Measurements from ENCODE around the gene MYO5A. TPM values are rescaled to one million over a fixed set of nuclear protein-coding genes. Genes with fewer than 3 reads are reported as not detected.

The MYO5A gene
- polyA plus RNA-seq, 3 donors, result 6.9 to 33.5 (median 16.6) TPM

DNA sequence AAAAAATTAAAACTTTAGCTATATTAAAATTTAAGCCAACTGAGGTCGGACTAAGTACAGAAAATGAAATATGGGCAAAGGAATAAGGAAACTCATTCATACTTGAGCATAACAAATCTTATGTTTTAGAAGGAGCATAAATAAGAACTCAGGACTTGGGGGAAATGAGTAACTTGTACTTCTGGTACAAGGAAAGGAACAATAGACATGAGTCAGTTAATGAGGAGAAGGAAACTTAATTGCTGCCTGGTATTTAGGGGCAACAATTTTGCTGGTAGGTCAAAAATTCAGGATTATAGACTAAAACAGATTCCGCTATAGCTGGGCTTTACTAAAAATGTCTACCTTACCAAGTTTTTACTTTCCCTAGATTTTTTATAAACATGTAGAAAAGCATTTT is 113.1 kb downstream of the MYO5A start:
- no peak overlapping the region for H2AFZ ChIP-seq (ENCODE audit: insufficient read depth, low read depth, low read length, poor library complexity, severe bottlenecking)
- H3K4me1 Mint-ChIP-seq, result peaks cover 9% of the 10 kb centered on the region
- no peaks in the 10 kb centered on the region for H3K4me1 ChIP-seq (ENCODE audit: control insufficient read depth in 1 of 2, insufficient read depth in 2 of 2, low read length in 2 of 2)
- no peaks in the 10 kb centered on the region for H3K27me3 ChIP-seq (ENCODE audit: control insufficient read depth in 2 of 2, insufficient read depth in 2 of 2, low read length in 2 of 2)
- H3K4me3 ChIP-seq (replicated peaks in 1 of 3; ENCODE audit: low read depth in 2 of 3, low read length in 3 of 3), result no peak overlapping the region
- H3K36me3 Mint-ChIP-seq, result peaks cover 56 to 67% of the 10 kb centered on the region in 2 donors
- H4K20me1 ChIP-seq (ENCODE audit: insufficient read depth, low read length), result peaks cover 18% of the 10 kb centered on the region
- H3K9me3 ChIP-seq (replicated peaks in 1 of 2; ENCODE audit: control insufficient read depth in 1 of 2, insufficient read depth in 1 of 2, low read length in 2 of 2), result no peaks in the 10 kb centered on the region
- no peak for DNase-seq
- no peaks in the 10 kb centered on the region for H3K79me2 ChIP-seq (ENCODE audit: insufficient read depth, low read length)
- no peak overlapping the region for H3K4me3 Mint-ChIP-seq
- TF ChIP-seq, protein P1, sequence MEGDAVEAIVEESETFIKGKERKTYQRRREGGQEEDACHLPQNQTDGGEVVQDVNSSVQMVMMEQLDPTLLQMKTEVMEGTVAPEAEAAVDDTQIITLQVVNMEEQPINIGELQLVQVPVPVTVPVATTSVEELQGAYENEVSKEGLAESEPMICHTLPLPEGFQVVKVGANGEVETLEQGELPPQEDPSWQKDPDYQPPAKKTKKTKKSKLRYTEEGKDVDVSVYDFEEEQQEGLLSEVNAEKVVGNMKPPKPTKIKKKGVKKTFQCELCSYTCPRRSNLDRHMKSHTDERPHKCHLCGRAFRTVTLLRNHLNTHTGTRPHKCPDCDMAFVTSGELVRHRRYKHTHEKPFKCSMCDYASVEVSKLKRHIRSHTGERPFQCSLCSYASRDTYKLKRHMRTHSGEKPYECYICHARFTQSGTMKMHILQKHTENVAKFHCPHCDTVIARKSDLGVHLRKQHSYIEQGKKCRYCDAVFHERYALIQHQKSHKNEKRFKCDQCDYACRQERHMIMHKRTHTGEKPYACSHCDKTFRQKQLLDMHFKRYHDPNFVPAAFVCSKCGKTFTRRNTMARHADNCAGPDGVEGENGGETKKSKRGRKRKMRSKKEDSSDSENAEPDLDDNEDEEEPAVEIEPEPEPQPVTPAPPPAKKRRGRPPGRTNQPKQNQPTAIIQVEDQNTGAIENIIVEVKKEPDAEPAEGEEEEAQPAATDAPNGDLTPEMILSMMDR (IDR thresholded peaks at IDR 0.05), result no peak
- H3K27ac Mint-ChIP-seq, result no peak overlapping the region
- intact Hi-C loops (cut with micrococcal nuclease), result no loop called here
- WGBS (ENCODE audit: insufficient coverage), result no CpG with 5 or more reads among the region's 2 CpGs
- H3K27ac ChIP-seq (ENCODE audit: low read depth in 1 of 2, low read length in 2 of 2), result no peak overlapping the region
- no peak overlapping the region for H3K4me2 ChIP-seq (replicated peaks; ENCODE audit: extremely low read depth, low read length, poor library complexity, severe bottlenecking)
- H3K36me3 ChIP-seq (replicated peaks in 1 of 2; ENCODE audit: control insufficient read depth in 1 of 2, insufficient read depth in 2 of 2, low read length in 2 of 2), result peaks cover 34 to 89% of the 10 kb centered on the region in 2 donors
- H3K27me3 Mint-ChIP-seq (ENCODE audit: low read depth in 3 of 3), result no peaks in the 10 kb centered on the region
- no peaks in the 10 kb centered on the region for H3K9me3 Mint-ChIP-seq
- H3K9ac ChIP-seq (ENCODE audit: insufficient read depth, low read length, poor library complexity, severe bottlenecking), result no peak overlapping the region

DNA sequence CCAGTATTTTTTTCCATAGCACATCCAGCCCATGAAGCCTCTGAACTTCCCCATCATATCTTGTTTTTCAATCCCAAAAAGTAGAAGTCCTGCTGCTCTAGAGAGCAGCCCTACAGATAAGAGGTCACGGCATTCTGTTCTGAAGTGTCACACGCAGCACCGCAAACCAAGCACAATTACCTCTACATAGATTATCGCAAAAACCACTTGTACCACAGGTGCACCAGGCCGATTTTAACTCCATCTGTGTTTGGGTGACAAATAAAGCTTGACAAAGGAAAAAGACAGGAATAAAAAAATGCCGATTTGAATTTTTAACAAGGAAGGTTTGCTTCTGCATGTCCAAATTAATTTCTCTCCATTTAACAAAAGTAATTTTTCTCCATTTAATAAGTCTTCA is 113.7 kb downstream of the MYO5A start:
- peaks cover 9% of the 10 kb centered on the region for H3K4me1 Mint-ChIP-seq
- Histone ChIP-seq H3K27me3 (ENCODE audit: control insufficient read depth in 2 of 2, insufficient read depth in 2 of 2, low read length in 2 of 2) (no peaks in the 10 kb centered on the region), H3K36me3 (replicated peaks in 1 of 2; ENCODE audit: control insufficient read depth in 1 of 2, insufficient read depth in 2 of 2, low read length in 2 of 2) (peaks cover 35 to 92% of the 10 kb centered on the region in 2 donors), H3K9ac (ENCODE audit: insufficient read depth, low read length, poor library complexity, severe bottlenecking) (no peak overlapping the region), H2AFZ (ENCODE audit: insufficient read depth, low read depth, low read length, poor library complexity, severe bottlenecking) (no peak overlapping the region), H3K27ac (ENCODE audit: low read depth in 1 of 2, low read length in 2 of 2) (no peak overlapping the region), H3K79me2 (ENCODE audit: insufficient read depth, low read length) (no peaks in the 10 kb centered on the region), H3K9me3 (replicated peaks in 1 of 2; ENCODE audit: control insufficient read depth in 1 of 2, insufficient read depth in 1 of 2, low read length in 2 of 2) (no peaks in the 10 kb centered on the region), H3K4me3 (replicated peaks in 1 of 3; ENCODE audit: low read depth in 2 of 3, low read length in 3 of 3) (no peak overlapping the region), H4K20me1 (ENCODE audit: insufficient read depth, low read length) (peaks cover 18% of the 10 kb centered on the region), H3K4me1 (ENCODE audit: control insufficient read depth in 1 of 2, insufficient read depth in 2 of 2, low read length in 2 of 2) (no peaks in the 10 kb centered on the region), H3K4me2 (replicated peaks; ENCODE audit: extremely low read depth, low read length, poor library complexity, severe bottlenecking) (no peak overlapping the region)
- intact Hi-C loops (cut with micrococcal nuclease), result no loop called here
- H3K27me3 Mint-ChIP-seq (ENCODE audit: low read depth in 3 of 3), result no peaks in the 10 kb centered on the region
- no peak for DNase-seq
- H3K36me3 Mint-ChIP-seq, result peaks cover 54 to 67% of the 10 kb centered on the region in 2 donors
- H3K27ac Mint-ChIP-seq, result no peak overlapping the region
- H3K4me3 Mint-ChIP-seq, result no peak overlapping the region
- WGBS (ENCODE audit: insufficient coverage), result 93% methylated on average over 3 of the region's 6 CpGs
- TF ChIP-seq, protein P1 (IDR thresholded peaks at IDR 0.05), result no peak
- H3K9me3 Mint-ChIP-seq, result no peaks in the 10 kb centered on the region
